AG09309 (cell line): ENCODE data around the gene LRRC15.
A peak's percentile ranks its signal among the peaks of the same experiment; 100 is the strongest.

Source experiments
- DNase-seq: peaks from one replicate; pipeline ENCODE4 v3.0.0-alpha.2; 2010; ENCODE audit warnings: low read depth
- H3K4me3 ChIP-seq: 2 replicates; pipeline ENCODE4 v1.5.1; 2011; ENCODE audit warnings: mild to moderate bottlenecking, low read depth, low read length, moderate library complexity; ENCODE audit not compliant: control insufficient read depth
- CTCF ChIP-seq: IDR thresholded peaks from 2 replicates; pipeline ENCODE4 v1.5.1; 2011; ENCODE audit warnings: mild to moderate bottlenecking, low read depth, low read length, inconsistent platforms; ENCODE audit not compliant: insufficient read depth, control insufficient read depth; ENCODE audit errors: missing control alignments

Gene LRRC15

GRCh38 chr3:194321693-194322640 lies 47.6 kb downstream of the LRRC15 start:
- H3K4me3 ChIP-seq: no peak overlapping the region
- TF ChIP-seq CTCF: no peak
- no peak for DNase-seq

GRCh38 chr3:194320744-194321243 lies 48.7 kb downstream of the LRRC15 start:
- no peak overlapping the region for H3K4me3 ChIP-seq

DNA sequence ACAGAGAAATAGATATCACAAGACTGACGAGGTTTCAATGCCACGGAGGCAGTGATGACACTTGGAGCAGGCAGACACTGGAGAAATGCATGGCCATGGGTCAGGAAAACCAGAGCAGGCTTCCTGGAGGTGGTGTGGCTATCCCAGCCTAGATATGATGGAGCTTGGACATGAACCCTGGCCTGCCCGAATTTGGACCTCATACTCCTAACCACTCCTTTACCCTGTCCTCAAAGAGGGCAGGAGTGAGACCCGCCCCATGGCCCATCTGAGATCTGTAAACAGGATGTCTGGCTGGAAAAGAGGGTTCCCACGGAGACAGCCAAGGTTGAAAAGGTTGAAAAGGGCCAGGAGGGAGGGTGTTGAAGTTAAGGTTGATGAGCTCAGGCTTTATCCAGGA lies 49.4 kb downstream of the LRRC15 start:
- H3K4me3 ChIP-seq: no peak overlapping the region

More at GRCh38 chr3:194320744-194321243, 48.7 kb downstream of the LRRC15 start:
- no peak for TF ChIP-seq CTCF
- DNase-seq: no peak

GRCh38 chr3:194318511-194319161 lies 50.9 kb downstream of the LRRC15 start:
- H3K4me3 ChIP-seq: no peak overlapping the region
- no peak for TF ChIP-seq CTCF
- DNase-seq: no peak

More for the DNA sequence above, 49.4 kb downstream of the LRRC15 start:
- DNase-seq: no peak
- no peak for TF ChIP-seq CTCF

- no peak for DNase-seq
- no peak for TF ChIP-seq CTCF
- H3K4me3 ChIP-seq: no peak overlapping the region
Measured at GRCh38 chr3:194316918-194317317, 52.6 kb downstream of the LRRC15 start.

GRCh38 chr3:194315965-194316361 lies 53.6 kb downstream of the LRRC15 start:
- no peak for TF ChIP-seq CTCF
- DNase-seq: no peak
- H3K4me3 ChIP-seq: peak overlapping the region; percentile 22; the same call in 1 of the 2 replicates
